ENCODE measurements around the gene SEC22A. TPM values are rescaled to one million over a fixed set of nuclear protein-coding genes. Genes with fewer than 3 reads are reported as not detected.
A peak's percentile ranks its signal among the peaks of the same experiment; 100 is the strongest.

Gene SEC22A
- total RNA-seq = 10 to 100 TPM; 16.8 to 18.3 TPM

GRCh38 chr3:123201557-123202427 lies at the start of gene SEC22A:
TSS of gene SEC22A (plus strand) at chr3:123201943. CDS start at chr3:123209218, 7,275 bp downstream.
- H3K9me3 Mint-ChIP-seq = peaks cover 7 to 9% of the 10 kb centered on the region in 2 donors
- DNase-seq (ENCODE audit: low spot score in 2 of 2) = peak; percentile 94 to 96
- peaks cover 10 to 21% of the 10 kb centered on the region in 2 donors for H3K36me3 Mint-ChIP-seq
- H3K27ac Mint-ChIP-seq = peak within 1 kb of the TSS; percentile 94 to 97
- peak; percentile 98 to 99 for ATAC-seq

DNA sequence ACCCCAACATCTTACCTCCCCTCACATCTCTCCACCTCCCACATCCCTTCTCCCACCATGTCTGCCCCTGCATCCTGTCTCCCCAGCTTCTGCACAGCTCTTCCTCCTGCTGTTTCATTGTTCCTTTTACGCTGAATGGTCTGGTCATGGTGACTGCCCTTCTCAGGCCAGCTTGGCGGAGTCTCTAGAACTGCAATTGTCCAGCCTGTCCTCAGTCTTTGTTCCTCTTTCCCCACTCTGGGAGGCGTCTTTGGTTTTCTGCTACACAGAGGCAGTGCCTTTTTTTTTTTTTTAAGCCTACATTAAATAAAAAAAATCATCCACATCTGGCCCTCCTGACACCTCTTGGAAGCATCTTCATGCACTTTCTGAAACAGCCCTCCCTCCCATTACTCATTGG lies 49.1 kb upstream of the SEC22A start:
- Mint-ChIP-seq H3K9me3 (peaks cover 5 to 13% of the 10 kb centered on the region in 2 donors), H3K36me3 (peaks cover 35 to 37% of the 10 kb centered on the region in 2 donors), H3K27ac (peak overlapping the region in 1 of 2 donors; percentile 16)
- DNase-seq (ENCODE audit: low spot score in 2 of 2) (no peak), ATAC-seq (no peak)

GRCh38 chr3:123153125-123154019 lies 48.4 kb upstream of the SEC22A start:
- Mint-ChIP-seq H3K9me3 (peaks cover 5 to 13% of the 10 kb centered on the region in 2 donors), H3K36me3 (peaks cover 29 to 37% of the 10 kb centered on the region in 2 donors), H3K27ac (peak overlapping the region in 1 of 2 donors; percentile 16)
- ATAC-seq (no peak), DNase-seq (ENCODE audit: low spot score in 2 of 2) (no peak)

GRCh38 chr3:123154020-123154985 lies 47.4 kb upstream of the SEC22A start:
- peaks cover 5 to 9% of the 10 kb centered on the region in 2 donors for H3K9me3 Mint-ChIP-seq
- no peak for DNase-seq (ENCODE audit: low spot score in 2 of 2)
- H3K36me3 Mint-ChIP-seq = peaks cover 19 to 29% of the 10 kb centered on the region in 2 donors
- ATAC-seq = no peak
- peak overlapping the region; percentile 4 to 68 for H3K27ac Mint-ChIP-seq

DNA sequence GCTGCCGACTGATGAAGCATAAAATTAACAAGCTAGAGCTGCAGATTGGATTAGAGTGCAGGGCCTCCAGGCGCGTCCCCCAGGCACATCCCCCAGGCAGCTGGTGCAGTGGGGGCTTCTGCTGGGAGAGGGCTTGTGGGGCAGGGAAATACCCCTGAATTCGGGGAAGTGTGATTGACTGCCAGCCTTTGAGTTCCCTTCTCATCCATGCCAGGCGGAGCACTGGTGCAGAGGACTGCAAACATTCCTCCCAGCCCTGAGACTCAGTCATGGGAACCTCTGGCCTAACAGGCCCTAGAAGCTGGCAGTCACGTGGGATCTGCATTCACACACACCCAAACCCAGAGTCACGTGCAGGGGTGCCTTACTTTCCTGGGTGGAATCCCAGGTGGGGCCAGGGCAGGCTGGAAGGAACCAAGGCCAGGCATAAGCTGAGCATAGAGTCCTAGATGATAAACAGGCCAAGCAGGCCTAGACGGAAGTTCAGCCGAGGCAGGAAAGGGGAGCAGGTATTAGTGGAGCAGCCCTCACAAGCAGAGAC lies 46.2 kb upstream of the SEC22A start:
- ATAC-seq (no peak), DNase-seq (ENCODE audit: low spot score in 2 of 2) (no peak)
- Mint-ChIP-seq H3K9me3 (peaks cover 5 to 9% of the 10 kb centered on the region in 2 donors), H3K36me3 (peaks cover 11 to 21% of the 10 kb centered on the region in 2 donors), H3K27ac (peak overlapping the region in 1 of 2 donors; percentile 4)

DNA sequence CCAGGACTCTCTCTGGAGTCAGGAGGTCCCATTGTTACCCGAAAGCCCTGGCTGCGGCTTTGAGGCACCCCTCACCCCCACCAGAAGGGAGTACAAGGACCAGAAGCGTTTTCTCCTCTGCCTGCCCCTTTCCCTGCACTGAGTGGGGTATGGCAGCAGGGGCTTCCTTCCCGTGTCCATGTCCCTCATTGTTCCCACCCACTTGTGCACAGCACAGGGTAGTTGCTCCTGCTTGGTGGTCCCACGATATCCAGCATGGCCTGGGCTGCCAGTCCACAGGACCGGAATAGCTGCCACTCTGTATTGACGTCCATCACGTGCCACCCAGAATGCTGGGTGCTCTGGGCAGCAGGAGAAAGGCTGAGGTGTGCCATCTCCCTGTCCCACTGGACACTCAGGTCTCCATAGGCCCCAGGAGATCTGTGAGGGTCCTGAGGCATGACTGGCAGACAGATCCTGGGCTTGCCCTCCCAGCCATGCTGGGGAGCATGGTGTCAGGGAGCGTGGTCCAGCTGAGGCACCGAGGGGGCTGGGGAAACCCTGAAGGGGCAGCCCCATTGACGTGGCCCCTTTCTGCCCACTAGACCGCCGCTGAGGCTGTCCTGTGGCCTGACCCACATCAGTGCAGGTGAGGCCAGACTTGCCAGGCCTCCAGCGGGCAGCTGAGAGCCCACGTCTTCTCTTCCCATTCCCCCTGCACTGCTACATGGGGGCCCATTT lies 45.3 kb upstream of the SEC22A start:
- DNase-seq (ENCODE audit: low spot score in 2 of 2) (no peak), ATAC-seq (no peak)
- peaks cover 12 to 21% of the 10 kb centered on the region in 2 donors for H3K36me3 Mint-ChIP-seq
- no peak overlapping the region for H3K27ac Mint-ChIP-seq
- H3K9me3 Mint-ChIP-seq = peaks cover 0 to under 1% of the 10 kb centered on the region in 2 donors

- no peak for DNase-seq (ENCODE audit: low spot score in 2 of 2)
- ATAC-seq = no peak
- peaks cover 12 to 21% of the 10 kb centered on the region in 2 donors for H3K36me3 Mint-ChIP-seq
- H3K27ac Mint-ChIP-seq = peak overlapping the region in 1 of 2 donors; percentile 89
- H3K9me3 Mint-ChIP-seq = no peaks in the 10 kb centered on the region
Measured at GRCh38 chr3:123157209-123157597, 44.5 kb upstream of the SEC22A start.

- peak overlapping the region in 1 of 2 donors; percentile 66 for H3K27ac Mint-ChIP-seq
- H3K9me3 Mint-ChIP-seq = no peaks in the 10 kb centered on the region
- no peak for DNase-seq (ENCODE audit: low spot score in 2 of 2)
- ATAC-seq = no peak
- H3K36me3 Mint-ChIP-seq = peaks cover 12 to 22% of the 10 kb centered on the region in 2 donors
Measured at GRCh38 chr3:123157598-123158287, 44.0 kb upstream of the SEC22A start.

DNA sequence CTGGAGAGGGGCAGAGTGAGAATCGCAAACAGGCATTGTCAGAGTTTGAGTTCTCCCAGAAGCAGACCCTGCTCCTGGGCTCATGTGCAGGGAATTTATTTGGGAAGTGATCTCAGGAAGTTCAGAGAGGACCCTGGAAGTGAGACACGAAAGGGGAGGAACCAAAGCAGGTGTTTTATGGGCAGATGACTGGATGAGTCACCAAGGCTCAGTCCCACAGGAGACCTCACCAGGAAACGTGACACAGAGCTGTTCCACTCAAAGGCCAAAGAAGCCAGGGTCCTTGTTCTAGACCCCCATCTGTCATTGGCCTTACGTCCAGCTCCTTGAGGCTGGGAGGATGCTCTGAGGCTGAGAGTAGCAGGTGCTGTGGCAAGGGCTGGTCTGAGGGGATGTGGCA lies 43.4 kb upstream of the SEC22A start:
- Mint-ChIP-seq H3K36me3 (peaks cover 15 to 28% of the 10 kb centered on the region in 2 donors), H3K27ac (no peak overlapping the region), H3K9me3 (no peaks in the 10 kb centered on the region)
- DNase-seq (ENCODE audit: low spot score in 2 of 2) (no peak), ATAC-seq (no peak)

DNA sequence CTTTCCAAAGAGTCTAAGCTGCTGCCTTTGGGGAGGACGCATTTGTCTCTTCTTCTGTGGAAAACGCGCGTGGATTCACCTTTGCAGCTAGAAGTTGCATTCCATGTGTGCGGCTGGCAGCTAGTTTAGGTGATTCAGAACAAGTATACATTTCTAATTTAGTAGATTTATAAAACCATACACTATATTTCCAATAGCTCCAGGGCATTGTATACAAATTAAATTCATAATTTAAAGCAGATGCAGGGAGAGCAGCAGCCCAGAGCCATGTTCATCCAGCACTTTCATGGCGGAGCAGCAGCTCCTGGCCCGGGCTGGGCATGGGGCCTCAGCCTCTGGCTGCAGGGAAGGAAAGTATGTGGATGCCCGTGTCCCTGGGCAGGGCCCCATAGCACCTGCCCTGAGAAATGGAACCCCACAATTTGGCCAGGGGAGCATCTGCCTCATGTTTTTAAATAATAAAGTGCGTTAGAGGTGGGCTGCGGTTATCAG lies 42.8 kb upstream of the SEC22A start:
- ATAC-seq (no peak), DNase-seq (ENCODE audit: low spot score in 2 of 2) (no peak)
- no peak overlapping the region for H3K27ac Mint-ChIP-seq
- H3K9me3 Mint-ChIP-seq = no peaks in the 10 kb centered on the region
- peaks cover 21 to 29% of the 10 kb centered on the region in 2 donors for H3K36me3 Mint-ChIP-seq

DNA sequence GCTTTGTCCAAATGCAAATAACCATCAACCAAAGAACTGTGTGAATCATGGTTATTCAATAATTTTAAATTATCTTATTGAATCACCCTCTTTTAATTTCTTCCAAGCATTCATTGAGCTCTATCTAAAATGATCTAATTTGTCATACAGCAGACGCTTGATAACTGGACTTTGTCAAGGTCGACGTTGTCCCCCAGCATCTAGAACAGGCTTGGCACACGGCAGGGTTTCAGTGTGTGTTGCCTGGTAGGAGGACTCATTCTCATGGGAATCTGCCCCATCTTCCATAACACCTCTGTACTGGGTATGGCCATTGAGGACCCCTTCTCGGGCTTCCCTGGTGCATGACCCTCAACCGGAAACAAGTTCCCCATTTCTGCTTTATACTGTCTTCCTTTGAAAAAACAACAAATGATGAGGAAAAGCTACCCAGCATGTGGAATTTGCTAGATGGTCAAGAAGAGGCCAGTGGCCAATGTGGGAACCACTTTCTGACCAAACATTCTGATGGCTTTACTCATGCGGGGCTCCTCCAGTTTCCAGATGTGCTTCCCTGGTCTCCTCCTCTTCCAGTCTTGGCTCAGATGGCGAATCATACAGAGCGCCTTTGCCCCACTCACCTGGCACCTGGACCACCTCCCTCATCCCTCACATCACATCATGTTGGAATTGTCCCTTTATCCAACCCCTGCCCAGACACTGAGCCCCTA lies 41.7 kb upstream of the SEC22A start:
- Mint-ChIP-seq H3K27ac (no peak overlapping the region), H3K9me3 (peaks cover 0 to 4% of the 10 kb centered on the region in 2 donors), H3K36me3 (peaks cover 32 to 36% of the 10 kb centered on the region in 2 donors)
- DNase-seq (ENCODE audit: low spot score in 2 of 2) (no peak), ATAC-seq (no peak)

GRCh38 chr3:123161167-123161566 lies 40.6 kb upstream of the SEC22A start:
- Mint-ChIP-seq H3K9me3 (peaks cover 0 to 5% of the 10 kb centered on the region in 2 donors), H3K36me3 (peaks cover 37 to 41% of the 10 kb centered on the region in 2 donors)

GRCh38 chr3:123163141-123163540 lies 38.6 kb upstream of the SEC22A start:
- ATAC-seq = no peak
- H3K36me3 Mint-ChIP-seq = peaks cover 37 to 46% of the 10 kb centered on the region in 2 donors

More at GRCh38 chr3:123161167-123161566, 40.6 kb upstream of the SEC22A start:
- H3K27ac Mint-ChIP-seq = no peak overlapping the region
- DNase-seq (ENCODE audit: low spot score in 2 of 2) = no peak
- no peak for ATAC-seq

GRCh38 chr3:123165163-123165562 lies 36.6 kb upstream of the SEC22A start:
- Mint-ChIP-seq H3K36me3 (peaks cover 43 to 45% of the 10 kb centered on the region in 2 donors), H3K27ac (no peak overlapping the region), H3K9me3 (peaks cover 0 to 5% of the 10 kb centered on the region in 2 donors)
- DNase-seq (ENCODE audit: low spot score in 2 of 2) (no peak), ATAC-seq (no peak)

More at GRCh38 chr3:123163141-123163540, 38.6 kb upstream of the SEC22A start:
- Mint-ChIP-seq H3K27ac (peak overlapping the region in 1 of 2 donors; percentile 29), H3K9me3 (peaks cover 0 to 5% of the 10 kb centered on the region in 2 donors)
- DNase-seq (ENCODE audit: low spot score in 2 of 2) = no peak

All from activated naive CD4-positive, alpha-beta T cell treated with anti-CD3 and anti-CD28 coated beads, Interleukin-2, amount 50 U/mL, for 72 hours (primary cell).